Camera-type eye (tissue), 1 donor: ENCODE measurements around the gene SFRP2. TPM values are rescaled to one million over a fixed set of nuclear protein-coding genes. Genes with fewer than 3 reads are reported as not detected.

ENCODE experiments used
- total RNA-seq: library from RNA; depleted of rRNA; stranded (reverse); fragments of >200 nt; gene quantifications from one replicate; pipeline ENCODE4 v1.2.3, GENCODE V29; 2014

Gene SFRP2
- 103 TPM for total RNA-seq

GRCh38 chr4:153788413-153789276, at the start of gene SFRP2:
Gene SFRP2, minus strand, starts transcription at chr4:153789083. Its CDS starts 248 bp downstream, at chr4:153788835.

GRCh38 chr4:153759407-153760316, 29.2 kb downstream of the SFRP2 start, which contains the start of gene RNF175:
Gene RNF175, minus strand, starts transcription at chr4:153760024. Its CDS starts 162 bp downstream, at chr4:153759862.

Other genes starting within 250 kb of the SFRP2 start
- 8.7 TPM for gene TLR2, start 104.8 kb downstream of the SFRP2 start, total RNA-seq
- 9.8 TPM for gene RNF175, start 29.1 kb downstream of the SFRP2 start, total RNA-seq